H9 (cell line): ENCODE data around the gene CDSN. TPM values are rescaled to one million over a fixed set of nuclear protein-coding genes. Genes with fewer than 3 reads are reported as not detected.

Source experiments
- DNase-seq: peaks from one replicate; pipeline ENCODE4 v3.0.0-alpha.2; 2017
- H2AFZ ChIP-seq: one replicate; pipeline ENCODE4 v1.6.1; 2013; ENCODE audit warnings: mild to moderate bottlenecking, low read length, control low read depth, moderate library complexity
- H2AK5ac ChIP-seq: 2 replicates; pipeline ENCODE4 v1.6.1; 2013; ENCODE audit warnings: low read length, control low read depth, mixed read lengths; ENCODE audit not compliant: insufficient read length
- H2BK120ac ChIP-seq: one replicate; pipeline ENCODE4 v1.6.1; 2013; ENCODE audit warnings: low read depth, mild to moderate bottlenecking, low read length, control low read depth, inconsistent platforms; ENCODE audit not compliant: poor library complexity, severe bottlenecking
- H2BK12ac ChIP-seq: 2 replicates; pipeline ENCODE4 v1.6.1; 2013; ENCODE audit warnings: low read length, control low read depth, mixed read lengths, low read depth; ENCODE audit not compliant: insufficient read length
- H2BK15ac ChIP-seq: 2 replicates; pipeline ENCODE4 v1.6.1; 2013; ENCODE audit warnings: low read depth, low read length, control low read depth
- H2BK20ac ChIP-seq: one replicate; pipeline ENCODE4 v1.6.1; 2013; ENCODE audit warnings: low read depth, mild to moderate bottlenecking, low read length, control low read depth, inconsistent platforms; ENCODE audit not compliant: poor library complexity, severe bottlenecking
- H2BK5ac ChIP-seq: 2 replicates; pipeline ENCODE4 v1.6.1; 2013; ENCODE audit warnings: low read length, control low read depth, mixed read lengths; ENCODE audit not compliant: insufficient read length
- H3K14ac ChIP-seq: 2 replicates; pipeline ENCODE4 v1.6.1; 2013; ENCODE audit warnings: low read length, control low read depth; ENCODE audit not compliant: insufficient read depth
- H3K18ac ChIP-seq: 2 replicates; pipeline ENCODE4 v1.6.1; 2013; ENCODE audit warnings: low read depth, mild to moderate bottlenecking, mixed read lengths, low read length, control low read depth; ENCODE audit not compliant: insufficient read length
- H3K23ac ChIP-seq: 2 replicates; pipeline ENCODE4 v1.6.1; 2013; ENCODE audit warnings: low read length, control low read depth, mixed read lengths, low read depth; ENCODE audit not compliant: insufficient read length
- H3K23me2 ChIP-seq: 2 replicates; pipeline ENCODE4 v1.6.1; 2013; ENCODE audit warnings: low read depth, mild to moderate bottlenecking, mixed read lengths, low read length, control low read depth; ENCODE audit not compliant: insufficient read length, poor library complexity, severe bottlenecking
- H3K27ac ChIP-seq: 2 replicates; pipeline ENCODE4 v1.5.1; 2013; ENCODE audit warnings: low read length, control low read depth, mixed read lengths, low read depth; ENCODE audit not compliant: insufficient read length
- H3K27me3 ChIP-seq: 2 replicates; pipeline ENCODE4 v1.6.1; 2013; ENCODE audit warnings: low read length, control low read depth, inconsistent platforms; ENCODE audit not compliant: insufficient read depth
- H3K4ac ChIP-seq: 2 replicates; pipeline ENCODE4 v1.6.1; 2013; ENCODE audit warnings: low read depth, mild to moderate bottlenecking, control low read depth, inconsistent platforms, low read length, moderate library complexity
- H3K4me1 ChIP-seq: 2 replicates; pipeline ENCODE4 v1.6.1; 2013; ENCODE audit warnings: low read length, control low read depth, inconsistent platforms; ENCODE audit not compliant: insufficient read depth
- H3K4me2 ChIP-seq: 2 replicates; pipeline ENCODE4 v1.6.1; 2013; ENCODE audit warnings: low read length, control low read depth, mixed read lengths; ENCODE audit not compliant: insufficient read length, insufficient read depth
- H3K56ac ChIP-seq: 2 replicates; pipeline ENCODE4 v1.6.1; 2013; ENCODE audit warnings: low read depth, mild to moderate bottlenecking, mixed read lengths, low read length, control low read depth; ENCODE audit not compliant: insufficient read length
- H3K79me1 ChIP-seq: 2 replicates; pipeline ENCODE4 v1.6.1; 2013; ENCODE audit warnings: low read depth, mild to moderate bottlenecking, moderate library complexity, low read length, control low read depth, inconsistent platforms; ENCODE audit not compliant: insufficient read depth, poor library complexity, severe bottlenecking
- H3K79me2 ChIP-seq: 2 replicates; pipeline ENCODE4 v1.6.1; 2013; ENCODE audit warnings: low read length, control low read depth, inconsistent platforms; ENCODE audit not compliant: insufficient read depth
- H3K9ac ChIP-seq: 2 replicates; pipeline ENCODE4 v1.6.1; 2013; ENCODE audit warnings: low read length, control low read depth, mixed read lengths; ENCODE audit not compliant: insufficient read length; ENCODE audit errors: extremely low read depth
- H3K9me3 ChIP-seq: one replicate; pipeline ENCODE4 v1.6.1; 2013; ENCODE audit warnings: low read depth, low read length, inconsistent platforms; ENCODE audit not compliant: control insufficient read depth
- H3T11ph ChIP-seq: one replicate; pipeline ENCODE4 v1.6.1; 2013; ENCODE audit warnings: mild to moderate bottlenecking, low read length, control low read depth, inconsistent platforms
- H4K20me1 ChIP-seq: one replicate; pipeline ENCODE4 v1.6.1; 2013; ENCODE audit not compliant: control insufficient read depth, insufficient read length, insufficient read depth
- H4K5ac ChIP-seq: 2 replicates; pipeline ENCODE4 v1.6.1; 2013; ENCODE audit warnings: low read depth, mild to moderate bottlenecking, mixed read lengths, low read length, control low read depth; ENCODE audit not compliant: insufficient read length
- H4K8ac ChIP-seq: replicated peaks from 2 replicates; pipeline ENCODE4 v1.6.1; 2013; ENCODE audit warnings: low read length, control low read depth, mixed read lengths, low read depth; ENCODE audit not compliant: insufficient read length
- H4K91ac ChIP-seq: 2 replicates; pipeline ENCODE4 v1.6.1; 2013; ENCODE audit warnings: low read depth, mild to moderate bottlenecking, moderate library complexity, mixed read lengths, low read length, control low read depth; ENCODE audit not compliant: insufficient read length
- H3K27ac Mint-ChIP-seq, 3 experiments: 2 replicates in 2 of 3; 3 replicates in 1 of 3; pipeline ENCODE4 v1.8.0; 2020 to 2021; ENCODE audit warnings: mixed read lengths in 3 of 3, mild to moderate bottlenecking in 1 of 3, moderate library complexity in 1 of 3
- H3K27me3 Mint-ChIP-seq: 2 replicates; pipeline ENCODE4 v1.8.0; 2021; ENCODE audit warnings: low read depth, mild to moderate bottlenecking, moderate library complexity, mixed read lengths
- H3K36me3 Mint-ChIP-seq, 3 experiments: 2 replicates in 2 of 3; 3 replicates in 1 of 3; pipeline ENCODE4 v1.8.0; 2020 to 2021; ENCODE audit warnings: low read depth in 3 of 3, mixed read lengths in 3 of 3; ENCODE audit not compliant: insufficient read depth in 1 of 3
- H3K4me1 Mint-ChIP-seq, 2 experiments: 2 replicates each; pipeline ENCODE4 v1.8.0; 2020; ENCODE audit warnings: mixed read lengths in 2 of 2
- H3K4me3 Mint-ChIP-seq, 2 experiments: 2 replicates in 1 of 2; 3 replicates in 1 of 2; pipeline ENCODE4 v1.8.0; 2020 to 2021; ENCODE audit warnings: mild to moderate bottlenecking in 2 of 2, mixed read lengths in 2 of 2, moderate library complexity in 1 of 2
- H3K9me3 Mint-ChIP-seq, 2 experiments: 2 replicates in 1 of 2; 3 replicates in 1 of 2; pipeline ENCODE4 v1.8.0; 2020; ENCODE audit warnings: mild to moderate bottlenecking in 2 of 2, mixed read lengths in 2 of 2, moderate library complexity in 1 of 2
- CTCF ChIP-seq: fragments of 200-600 bp; sonication (generic); conservative IDR thresholded peaks from 3 replicates; pipeline ENCODE4 v1.8.0; 2021; ENCODE audit warnings: antibody characterized with exemption, mild to moderate bottlenecking
- total RNA-seq: library from RNA; stranded (reverse); gene quantifications from 2 replicates; pipeline ENCODE4 v1.2.1, GENCODE V29; 2021

CDSN gene
- total RNA-seq, 1 experiment from 2014 or later: not detected

DNA sequence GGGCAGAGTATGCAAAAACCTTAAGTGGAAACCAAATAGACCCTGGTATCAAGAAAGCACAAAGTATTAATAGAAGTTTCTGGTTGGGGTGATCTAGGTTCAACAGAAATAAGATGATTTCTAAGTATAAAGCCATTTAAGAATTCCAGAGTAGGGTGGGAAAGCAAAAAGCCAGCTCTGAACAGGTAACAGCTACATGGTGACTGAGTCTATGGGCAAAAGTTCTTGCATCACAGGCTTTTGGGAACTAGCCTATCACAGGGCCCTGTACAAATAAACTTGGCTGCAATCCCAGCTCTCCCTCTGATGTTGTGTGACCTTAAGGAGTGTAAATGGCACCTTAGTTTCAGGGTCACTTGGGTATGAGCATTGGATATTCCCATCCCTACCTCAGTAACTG is 43.7 kb upstream of the CDSN start:
- Histone ChIP-seq H3K9me3 (no peaks in the 10 kb centered on the region), H3K4me1 (peaks cover 6% of the 10 kb centered on the region; the same call in 1 of the 2 replicates), H4K8ac (no peak overlapping the region), H2BK20ac (no peak overlapping the region), H3K79me2 (peaks cover 21% of the 10 kb centered on the region; the same call in 1 of the 2 replicates), H2AK5ac (no peak overlapping the region), H2BK15ac (no peak overlapping the region), H3K18ac (no peak overlapping the region), H3K79me1 (no peaks in the 10 kb centered on the region), H3K27ac (no peak overlapping the region), H3K56ac (no peak overlapping the region), H3K23ac (no peak overlapping the region), H4K5ac (no peak overlapping the region), H2BK5ac (no peak overlapping the region), H3K9ac (no peak overlapping the region), H3K4ac (no peak overlapping the region), H3K23me2 (peaks cover 10% of the 10 kb centered on the region), H3K27me3 (no peaks in the 10 kb centered on the region), H2AFZ (no peak overlapping the region), H3T11ph (no peak overlapping the region), H4K91ac (no peak overlapping the region), H2BK120ac (no peak overlapping the region), H3K4me2 (no peak overlapping the region), H3K14ac (no peak overlapping the region), H4K20me1 (no peaks in the 10 kb centered on the region), H2BK12ac (no peak overlapping the region)
- Mint-ChIP-seq H3K36me3 (peaks cover 48 to 81% (median 61%) of the 10 kb centered on the region in 3 experiments; a peak in 6 of 7 replicates), H3K27ac (0 out of 7 replicates have a peak overlapping the region, but pooled peaks of 1 of the 3 experiments have one; percentile 51), H3K9me3 (no peaks in the 10 kb centered on the region), H3K27me3 (no peaks in the 10 kb centered on the region; the same call in 1 of the 2 replicates), H3K4me1 (peaks cover 62 to 67% of the 10 kb centered on the region in 2 experiments), H3K4me3 (no peak overlapping the region)
- TF ChIP-seq CTCF: no peak
- no peak for DNase-seq
